ENCODE data around the gene HOXA9. TPM values are rescaled to one million over a fixed set of nuclear protein-coding genes. Genes with fewer than 3 reads are reported as not detected.

HOXA9 gene
- total and polyA plus RNA-seq, 10 of the 15 experiments (the other 5 are each of a cell fraction or from before 2014, with no cell fraction given), result not detected

- Histone ChIP-seq H3K27ac (ENCODE audit: control insufficient read depth, insufficient read depth) (no peak within 1 kb of the TSS), H3K4me2 (ENCODE audit: control insufficient read depth, insufficient read depth) (peak within 1 kb of the TSS; percentile 91), H3K9me3 (replicated peaks; ENCODE audit: control insufficient read depth, insufficient read depth, low read length) (no peaks in the 10 kb centered on the region; the same call in 2 of the 3 replicates), H3K4me1 (ENCODE audit: control insufficient read depth, insufficient read depth, low read length) (no peaks in the 10 kb centered on the region; the same call in 1 of the 2 replicates), H3K4me3 (peak within 1 kb of the TSS; percentile 67; the same call in 1 of the 2 replicates), H3K79me2 (ENCODE audit: control insufficient read depth, insufficient read depth, low read length) (no peaks in the 10 kb centered on the region), H3K9ac (ENCODE audit: control insufficient read depth, insufficient read depth, low read length) (no peak within 1 kb of the TSS), H3K27me3 (replicated peaks in 1 of 2; ENCODE audit: control insufficient read depth in 2 of 2, insufficient read depth in 2 of 2, low read length in 1 of 2) (peaks cover 20 to 59% of the 10 kb centered on the region in 2 experiments), H2AFZ (ENCODE audit: control insufficient read depth, low read depth, low read length) (no peak within 1 kb of the TSS), H4K20me1 (ENCODE audit: control insufficient read depth, insufficient read depth) (no peaks in the 10 kb centered on the region), H3K36me3 (ENCODE audit: control insufficient read depth in 2 of 2, insufficient read depth in 2 of 2, low read length in 1 of 2) (no peaks in the 10 kb centered on the region)
- CTCF ChIA-PET, result interaction anchor here (0.7 to 5.5 kb wide), 7 partner anchors 10 to 1257 kb away, joined by 3 to 38 read pairs (median 4); no protein-coding TSS in a partner anchor
- 2% methylated on average over 50 of the region's 53 CpGs for WGBS (ENCODE audit: insufficient coverage, insufficient replicate concordance, low lambda C conversion rate, missing lambda C conversion rate)
- FAIRE-seq (no peak), ATAC-seq (no peak), DNase-seq (ENCODE audit: low read depth, low spot score) (no peak)
- intact Hi-C loops (cut with micrococcal nuclease; ENCODE audit: unreplicated experiment) (no loop called here), in situ Hi-C loops (cut with MboI) (loop anchor here (25.0 kb wide), 1 partner anchor 1065 kb away; no protein-coding TSS in a partner anchor)
- RAD21 ChIA-PET (ENCODE audit: unreplicated experiment), result interaction anchor here (1.3 to 2.8 kb wide), 2 partner anchors 289 to 297 kb away, joined by 3 to 9 read pairs; no protein-coding TSS in a partner anchor
- no TSS peak for BruUV-seq (replicated peaks)
- POLR2A ChIA-PET, result no interaction called here
- TF ChIP-seq IRF4 (IDR thresholded peaks at IDR 0.05; ENCODE audit: low read depth, low read length) (no peak), SUZ12 (IDR thresholded peaks at IDR 0.05; ENCODE audit: unreplicated experiment) (peak; percentile 42), EZH2 (IDR thresholded peaks at IDR 0.05; ENCODE audit: borderline replicate concordance, control insufficient read depth, low read depth, low read length) (0 out of 2 replicates have a peak, but pooled peaks have one; percentile 72), SKIL (IDR thresholded peaks at IDR 0.05; ENCODE audit: low read depth, poor library complexity, severe bottlenecking) (no peak)
- SMC1A ChIA-PET (ENCODE audit: uncharacterized antibody, unreplicated experiment), result interaction anchor here (2.4 to 3.2 kb wide), 2 partner anchors 9 to 297 kb away, joined by 6 to 17 read pairs; no protein-coding TSS in a partner anchor
Observed at GRCh38 chr7:27151931-27152815, 13.2 kb downstream of the HOXA9 start, which contains the start of gene HOXA3. TSS of gene HOXA3 (minus strand) at chr7:27152583. CDS start at chr7:27110640, 41,943 bp downstream.

Data from GM12878 (cell line).